GM10266 (cell line): ENCODE measurements around the gene CDH15.

Source experiments
- DNase-seq: peaks from one replicate; pipeline ENCODE4 v3.0.0; 2012; ENCODE audit errors: extremely low spot score
- CTCF ChIP-seq: IDR thresholded peaks from 2 replicates; pipeline ENCODE4 v1.5.1; 2012; ENCODE audit warnings: mild to moderate bottlenecking, low read depth; ENCODE audit not compliant: control insufficient read depth, insufficient read depth; ENCODE audit errors: missing control alignments

CDH15 gene, protein sequence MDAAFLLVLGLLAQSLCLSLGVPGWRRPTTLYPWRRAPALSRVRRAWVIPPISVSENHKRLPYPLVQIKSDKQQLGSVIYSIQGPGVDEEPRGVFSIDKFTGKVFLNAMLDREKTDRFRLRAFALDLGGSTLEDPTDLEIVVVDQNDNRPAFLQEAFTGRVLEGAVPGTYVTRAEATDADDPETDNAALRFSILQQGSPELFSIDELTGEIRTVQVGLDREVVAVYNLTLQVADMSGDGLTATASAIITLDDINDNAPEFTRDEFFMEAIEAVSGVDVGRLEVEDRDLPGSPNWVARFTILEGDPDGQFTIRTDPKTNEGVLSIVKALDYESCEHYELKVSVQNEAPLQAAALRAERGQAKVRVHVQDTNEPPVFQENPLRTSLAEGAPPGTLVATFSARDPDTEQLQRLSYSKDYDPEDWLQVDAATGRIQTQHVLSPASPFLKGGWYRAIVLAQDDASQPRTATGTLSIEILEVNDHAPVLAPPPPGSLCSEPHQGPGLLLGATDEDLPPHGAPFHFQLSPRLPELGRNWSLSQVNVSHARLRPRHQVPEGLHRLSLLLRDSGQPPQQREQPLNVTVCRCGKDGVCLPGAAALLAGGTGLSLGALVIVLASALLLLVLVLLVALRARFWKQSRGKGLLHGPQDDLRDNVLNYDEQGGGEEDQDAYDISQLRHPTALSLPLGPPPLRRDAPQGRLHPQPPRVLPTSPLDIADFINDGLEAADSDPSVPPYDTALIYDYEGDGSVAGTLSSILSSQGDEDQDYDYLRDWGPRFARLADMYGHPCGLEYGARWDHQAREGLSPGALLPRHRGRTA

GRCh38 chr16:89171216-89172170 is at the start of gene CDH15:
Gene CDH15, plus strand, starts transcription at chr16:89171748. Its CDS starts 84 bp downstream, at chr16:89171832.
- peak; percentile 100 for DNase-seq
- TF ChIP-seq CTCF, result no peak

GRCh38 chr16:89122322-89122851 is 49.2 kb upstream of the CDH15 start:
- peak; percentile 69 for DNase-seq
- TF ChIP-seq CTCF, result no peak

DNA sequence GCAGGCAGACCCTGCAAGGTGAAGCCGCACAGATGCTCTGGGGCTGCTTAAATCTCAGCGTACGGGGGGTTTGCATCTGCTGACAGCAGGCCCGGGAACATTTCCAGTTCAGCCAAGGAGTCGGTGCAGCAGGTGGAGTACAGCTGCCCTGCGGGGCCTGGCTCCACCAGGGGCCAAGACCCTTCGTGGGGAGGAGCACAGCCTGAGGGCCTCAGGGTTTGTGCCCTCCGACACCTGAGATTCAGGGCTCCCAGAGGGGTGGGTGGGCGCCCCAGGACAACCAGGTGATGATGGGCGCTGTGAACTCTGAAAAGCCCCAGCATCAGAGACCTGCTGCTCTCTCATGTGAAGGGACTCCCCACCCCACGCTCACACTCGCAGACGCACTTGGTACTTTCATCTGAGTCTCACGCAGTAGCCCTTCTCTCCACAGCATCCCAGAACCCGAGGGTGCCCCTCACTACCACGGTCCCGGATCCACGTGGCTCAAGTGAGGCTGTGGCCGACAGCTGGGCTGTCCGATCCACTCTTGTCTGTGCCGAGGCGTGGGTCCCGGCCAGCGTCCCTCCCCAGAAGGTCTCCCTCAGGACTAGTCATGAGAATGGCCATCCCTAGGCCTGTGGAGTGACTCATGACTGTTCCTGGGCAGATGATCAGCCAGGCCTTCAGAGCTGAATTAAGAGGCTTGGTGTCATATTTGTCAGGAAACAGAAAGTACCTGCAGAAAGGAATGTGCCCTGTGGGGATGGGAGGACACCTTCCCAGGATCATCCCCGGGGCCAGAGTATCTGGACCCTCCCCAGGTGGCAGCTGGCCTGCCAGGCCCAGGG is 48.3 kb upstream of the CDH15 start:
- DNase-seq, result no peak
- TF ChIP-seq CTCF, result no peak

DNA sequence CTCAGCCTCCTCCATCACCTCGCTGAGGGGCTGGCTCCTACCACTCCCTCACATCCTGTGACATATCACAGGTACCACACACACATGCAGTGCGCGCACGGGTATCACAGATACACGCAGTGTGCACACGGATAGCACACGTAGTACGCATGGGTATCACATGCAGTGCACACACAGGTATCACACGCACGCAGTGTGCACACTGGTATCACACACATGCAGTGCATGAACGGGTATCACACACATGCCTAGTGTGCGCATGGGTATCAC is 47.8 kb upstream of the CDH15 start:
- TF ChIP-seq CTCF, result no peak
- DNase-seq, result no peak

DNA sequence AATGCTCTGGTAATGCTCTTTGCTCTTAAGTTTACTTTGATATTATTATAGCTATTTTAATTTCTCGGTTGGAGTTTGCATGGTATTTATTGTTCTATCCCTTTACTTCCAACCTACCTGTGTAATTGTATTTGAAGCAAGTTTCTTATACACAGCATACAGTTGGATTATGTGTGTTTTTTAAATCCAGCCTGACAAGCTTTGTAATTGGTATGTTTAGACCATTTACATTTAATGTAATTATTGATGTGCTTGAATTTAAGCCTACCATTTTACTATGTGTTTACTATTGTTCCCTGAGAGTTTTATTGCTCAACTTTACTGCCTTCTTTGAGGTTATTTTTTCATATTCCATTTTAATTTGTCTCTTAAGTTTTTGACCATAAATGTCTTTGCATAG is 42.2 kb upstream of the CDH15 start:
- DNase-seq, result no peak
- TF ChIP-seq CTCF, result no peak

DNA sequence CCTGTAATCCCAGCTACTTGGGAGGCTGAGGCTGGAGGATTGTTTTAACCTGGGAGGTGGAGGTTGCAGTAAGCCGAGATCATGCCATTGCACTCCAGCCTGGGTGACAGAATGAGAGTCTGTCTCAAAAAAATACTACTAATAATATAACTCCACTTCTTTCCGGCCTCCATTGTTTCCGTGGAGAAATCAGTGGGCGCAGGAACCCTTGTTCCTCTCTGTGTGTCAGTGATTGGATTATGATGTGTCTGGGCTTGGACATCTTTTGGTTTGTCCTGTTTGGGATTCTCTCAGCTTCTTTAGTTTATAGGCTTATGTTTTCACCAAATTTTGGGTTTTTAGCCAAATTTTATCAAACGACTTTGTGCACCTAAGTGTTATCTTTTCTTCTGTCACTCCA is 41.1 kb upstream of the CDH15 start:
- no peak for DNase-seq

More for the DNA sequence above, 41.1 kb upstream of the CDH15 start:
- TF ChIP-seq CTCF, result no peak
